ENCODE data around the gene CEP135.

- no peak for TF ChIP-seq ARNTL (CRISPR knock-in tag; IDR thresholded peaks at IDR 0.05; ENCODE audit: borderline replicate concordance, low read depth)
- no peak for TF ChIP-seq CREB5 (CRISPR knock-in tag; IDR thresholded peaks at IDR 0.05; ENCODE audit: low read depth)
- no peak for TF ChIP-seq SNAI2 (CRISPR knock-in tag; IDR thresholded peaks at IDR 0.05)
- TF ChIP-seq RARB (CRISPR knock-in tag; IDR thresholded peaks at IDR 0.05) = no peak
- TF ChIP-seq CSRNP3 (CRISPR knock-in tag; IDR thresholded peaks at IDR 0.05) = no peak
- no peak for TF ChIP-seq ESRRG (CRISPR knock-in tag; IDR thresholded peaks at IDR 0.05)
- no peak for TF ChIP-seq PATZ1 (CRISPR knock-in tag; IDR thresholded peaks at IDR 0.05; ENCODE audit: borderline replicate concordance)
- no peak for TF ChIP-seq POU6F1 (CRISPR knock-in tag; IDR thresholded peaks at IDR 0.05; ENCODE audit: borderline replicate concordance, low read depth)
- TF ChIP-seq GLIS3 (CRISPR knock-in tag; IDR thresholded peaks at IDR 0.05) = no peak
- no peak for TF ChIP-seq TOX (CRISPR knock-in tag; IDR thresholded peaks at IDR 0.05; ENCODE audit: borderline replicate concordance)
- no peak for TF ChIP-seq ZFP3 (CRISPR knock-in tag; IDR thresholded peaks at IDR 0.05)
Observed at GRCh38 chr4:55932511-55932910, 16.2 kb upstream of the CEP135 start.

All from SK-N-SH treated with all-trans-retinoic acid at 6 μM for 48 hours (cell line).